Bladder microvascular endothelial cell (primary cell): ENCODE measurements around the gene FAR2. TPM values are rescaled to one million over a fixed set of nuclear protein-coding genes. Genes with fewer than 3 reads are reported as not detected.

Source experiments
- total RNA-seq: library from RNA; depleted of rRNA; stranded (reverse); fragments of >200 nt; gene quantifications from 2 replicates; pipeline ENCODE4 v1.2.3, GENCODE V29; 2014

The FAR2 gene
- 20.4 and 65.9 TPM in 2 replicates for total RNA-seq

GRCh38 chr12:29148911-29149690 is at the start of gene FAR2:
Gene FAR2 (plus strand): TSS chr12:29149278. CDS start chr12:29270450, 121,172 bp downstream.

GRCh38 chr12:29380536-29381523 is 231.8 kb downstream of the FAR2 start, which contains the start of gene ERGIC2:
Gene ERGIC2 (minus strand): TSS chr12:29381172. CDS start chr12:29371633, 9,539 bp downstream.

Other genes starting within 250 kb of the FAR2 start
- gene ERGIC2, start 231.9 kb downstream of the FAR2 start, total RNA-seq = 21.5 and 53.4 TPM in 2 replicates